H1 (cell line): ENCODE results near the gene LRPAP1. TPM values are rescaled to one million over a fixed set of nuclear protein-coding genes. Genes with fewer than 3 reads are reported as not detected.

ENCODE experiments used
- CHD7 ChIP-seq: fragments of 300-600 bp; sonication (generic); IDR thresholded peaks from 2 replicates; pipeline ENCODE4 v1.7.1; 2012; ENCODE audit warnings: low read length, moderate library complexity, mild to moderate bottlenecking, inconsistent platforms; ENCODE audit not compliant: insufficient replicate concordance
- EZH2 ChIP-seq: fragments of 200-600 bp; sonication (generic); IDR thresholded peaks from 2 replicates; pipeline ENCODE4 v1.7.1; 2012; ENCODE audit warnings: low read depth, mild to moderate bottlenecking, moderate library complexity, low read length, inconsistent platforms; ENCODE audit not compliant: severe bottlenecking
- FOSL1 ChIP-seq: IDR thresholded peaks from 2 replicates; pipeline ENCODE4 v1.6.1; 2011; ENCODE audit warnings: mild to moderate bottlenecking, low read depth, low read length, moderate library complexity; ENCODE audit not compliant: insufficient read depth
- HDAC2 ChIP-seq, 2 experiments: fragments of 300-600 bp in 1 of 2; sonication (generic) in 1 of 2; IDR thresholded peaks; 2 replicates each; pipeline ENCODE4 v1.6.1; 2011 to 2012; ENCODE audit warnings: low read depth in 2 of 2, low read length in 2 of 2, mild to moderate bottlenecking in 2 of 2, moderate library complexity in 2 of 2, borderline replicate concordance in 1 of 2, inconsistent platforms in 1 of 2
- PHF8 ChIP-seq: fragments of 200-600 bp; sonication (generic); conservative IDR thresholded peaks from 2 replicates; pipeline ENCODE4 v1.7.1; 2012; ENCODE audit warnings: low read depth, mild to moderate bottlenecking, inconsistent platforms, low read length, moderate library complexity
- SP1 ChIP-seq: IDR thresholded peaks from 2 replicates; pipeline ENCODE4 v1.6.1; 2011; ENCODE audit warnings: low read depth, low read length
- TAF1 ChIP-seq: IDR thresholded peaks from 2 replicates; pipeline ENCODE4 v1.6.1; 2011; ENCODE audit warnings: mild to moderate bottlenecking, low read depth, low read length
- USF2 ChIP-seq: IDR thresholded peaks from 2 replicates; pipeline ENCODE4 v1.6.1; 2011; ENCODE audit warnings: low read length, improper control_type of control experiment
- polyA plus RNA-seq, 7 experiments: library from polyadenylated mRNA; depleted of rRNA in 3 of 7; stranded (reverse) in 5 of 7; unstranded in 2 of 7; fragments of >200 nt in 5 of 7; fragments of 200-250 nt in 2 of 7; gene quantifications; 1 replicate in 5 of 7; 2 replicates in 1 of 7; 4 replicates in 1 of 7; pipeline versions ENCODE4 v1.2.1 to v1.2.3, GENCODE V29; 2011 to 2013; ENCODE audit warnings: missing spikeins in 2 of 7, mixed read lengths in 2 of 7
- total RNA-seq: library from RNA; stranded (reverse); fragmentation: NEBNext Ultra II Directional; extraction: Animal tissue kit (Norgen Biotek cat#: 25700); gene quantifications from 2 replicates; pipeline ENCODE4 v1.2.1, GENCODE V29; 2021

LRPAP1 gene
- total and polyA plus RNA-seq, 2 of the 8 experiments (the other 6 are each of a cell fraction or from before 2014, with no cell fraction given): 31.1 to 101 TPM

GRCh38 chr4:3571921-3572320, 39.7 kb upstream of the LRPAP1 start (continued):
- no peak for TF ChIP-seq CHD7
- TF ChIP-seq USF2: no peak
- TF ChIP-seq PHF8: no peak
- TF ChIP-seq FOSL1: no peak
- no peak for TF ChIP-seq HDAC2 (IDR thresholded peaks at IDR 0.05; ENCODE audit: borderline replicate concordance in 1 of 2, low read depth in 2 of 2, low read length in 2 of 2)
- TF ChIP-seq EZH2: no peak
- TF ChIP-seq SP1: no peak
- no peak for TF ChIP-seq TAF1
